HEK293 (cell line): Measurements from ENCODE around the gene SMAD2.

Source experiments
- GLIS1 ChIP-seq: fragments of 450-650 bp; formaldehyde crosslinking; IDR thresholded peaks from 2 replicates; pipeline ENCODE4 v1.5.1; 2016; ENCODE audit warnings: missing biosample characterization, missing genetic modification characterization
- GLIS2 ChIP-seq: fragments of 450-650 bp; formaldehyde crosslinking; IDR thresholded peaks from 2 replicates; pipeline ENCODE4 v1.5.1; 2016; ENCODE audit warnings: missing biosample characterization, missing genetic modification characterization
- KLF16 ChIP-seq: fragments of 450-650 bp; formaldehyde crosslinking; IDR thresholded peaks from 2 replicates; pipeline ENCODE4 v1.5.1; 2017; ENCODE audit warnings: missing biosample characterization, missing genetic modification characterization
- MEIS1 ChIP-seq: sonication (generic); formaldehyde crosslinking; IDR thresholded peaks from 2 replicates; pipeline ENCODE4 v1.8.1; 2022; ENCODE audit warnings: missing genetic modification reagents, mild to moderate bottlenecking, borderline replicate concordance
- YY1 ChIP-seq: fragments of 450-650 bp; formaldehyde crosslinking; IDR thresholded peaks from 2 replicates; pipeline ENCODE4 v1.5.1; 2018; ENCODE audit warnings: missing biosample characterization, missing genetic modification characterization
- ZBTB1 ChIP-seq: fragments of 450-650 bp; formaldehyde crosslinking; IDR thresholded peaks from 2 replicates; pipeline ENCODE4 v1.5.1; 2016; ENCODE audit warnings: missing biosample characterization, missing genetic modification characterization
- ZNF121 ChIP-seq: fragments of 450-650 bp; formaldehyde crosslinking; IDR thresholded peaks from 2 replicates; pipeline ENCODE4 v1.5.1; 2016; ENCODE audit warnings: missing biosample characterization, missing genetic modification characterization
- ZNF214 ChIP-seq: fragments of 450-650 bp; formaldehyde crosslinking; IDR thresholded peaks from 2 replicates; pipeline ENCODE4 v1.5.1; 2017; ENCODE audit warnings: missing biosample characterization, mild to moderate bottlenecking, missing genetic modification characterization, borderline replicate concordance
- ZNF776 ChIP-seq: fragments of 450-650 bp; formaldehyde crosslinking; IDR thresholded peaks from 2 replicates; pipeline ENCODE4 v1.5.0; 2017; ENCODE audit warnings: missing biosample characterization, missing genetic modification characterization, borderline replicate concordance
- TF ChIP-seq, protein P1 (sequence below): fragments of 450-650 bp; formaldehyde crosslinking; IDR thresholded peaks from 2 replicates; pipeline ENCODE4 v1.5.1; 2016; ENCODE audit warnings: missing biosample characterization, missing genetic modification characterization, low read depth
- TF ChIP-seq, protein P2 (sequence below): fragments of 450-650 bp; formaldehyde crosslinking; IDR thresholded peaks from 2 replicates; pipeline ENCODE4 v1.5.1; 2016; ENCODE audit warnings: missing biosample characterization, missing genetic modification characterization
- TF ChIP-seq, protein P3 (sequence below): fragments of 450-650 bp; formaldehyde crosslinking; IDR thresholded peaks from 2 replicates; pipeline ENCODE4 v1.5.1; 2016; ENCODE audit warnings: missing biosample characterization, missing genetic modification characterization
- TF ChIP-seq, protein P4 (sequence below): fragments of 450-650 bp; formaldehyde crosslinking; IDR thresholded peaks from 2 replicates; pipeline ENCODE4 v1.5.1; 2016; ENCODE audit warnings: missing biosample characterization, missing genetic modification characterization

DNA sequence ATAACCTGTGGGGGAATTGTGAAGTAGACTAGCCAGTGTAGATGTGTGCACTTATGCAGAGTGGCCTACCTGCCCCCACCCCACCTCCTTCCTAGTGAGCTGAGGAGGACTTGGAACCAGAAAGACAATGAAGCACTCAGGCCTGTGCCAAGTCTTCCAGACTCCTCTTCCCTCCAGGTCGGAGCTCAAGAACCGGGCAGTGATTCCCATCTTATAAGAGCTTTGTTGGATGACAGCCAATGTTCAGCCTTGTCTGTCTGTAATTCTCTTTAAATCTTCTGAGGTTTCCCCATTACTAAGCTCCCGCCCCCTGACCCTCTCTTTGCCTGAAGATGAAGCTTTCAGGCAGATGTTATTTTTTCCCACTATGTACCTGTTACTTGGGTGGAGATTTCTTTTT, 121.0 kb downstream of the SMAD2 start:
- TF ChIP-seq, protein P1, sequence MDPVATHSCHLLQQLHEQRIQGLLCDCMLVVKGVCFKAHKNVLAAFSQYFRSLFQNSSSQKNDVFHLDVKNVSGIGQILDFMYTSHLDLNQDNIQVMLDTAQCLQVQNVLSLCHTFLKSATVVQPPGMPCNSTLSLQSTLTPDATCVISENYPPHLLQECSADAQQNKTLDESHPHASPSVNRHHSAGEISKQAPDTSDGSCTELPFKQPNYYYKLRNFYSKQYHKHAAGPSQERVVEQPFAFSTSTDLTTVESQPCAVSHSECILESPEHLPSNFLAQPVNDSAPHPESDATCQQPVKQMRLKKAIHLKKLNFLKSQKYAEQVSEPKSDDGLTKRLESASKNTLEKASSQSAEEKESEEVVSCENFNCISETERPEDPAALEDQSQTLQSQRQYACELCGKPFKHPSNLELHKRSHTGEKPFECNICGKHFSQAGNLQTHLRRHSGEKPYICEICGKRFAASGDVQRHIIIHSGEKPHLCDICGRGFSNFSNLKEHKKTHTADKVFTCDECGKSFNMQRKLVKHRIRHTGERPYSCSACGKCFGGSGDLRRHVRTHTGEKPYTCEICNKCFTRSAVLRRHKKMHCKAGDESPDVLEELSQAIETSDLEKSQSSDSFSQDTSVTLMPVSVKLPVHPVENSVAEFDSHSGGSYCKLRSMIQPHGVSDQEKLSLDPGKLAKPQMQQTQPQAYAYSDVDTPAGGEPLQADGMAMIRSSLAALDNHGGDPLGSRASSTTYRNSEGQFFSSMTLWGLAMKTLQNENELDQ (tag by site-specific recombination): no peak
- TF ChIP-seq ZNF214 (tag by site-specific recombination) (no peak), ZBTB1 (no peak), KLF16 (no peak), GLIS1 (tag by site-specific recombination) (no peak), ZNF776 (tag by site-specific recombination) (no peak), MEIS1 (no peak), ZNF121 (tag by site-specific recombination) (no peak), YY1 (no peak), GLIS2 (no peak)
- TF ChIP-seq, protein P2, sequence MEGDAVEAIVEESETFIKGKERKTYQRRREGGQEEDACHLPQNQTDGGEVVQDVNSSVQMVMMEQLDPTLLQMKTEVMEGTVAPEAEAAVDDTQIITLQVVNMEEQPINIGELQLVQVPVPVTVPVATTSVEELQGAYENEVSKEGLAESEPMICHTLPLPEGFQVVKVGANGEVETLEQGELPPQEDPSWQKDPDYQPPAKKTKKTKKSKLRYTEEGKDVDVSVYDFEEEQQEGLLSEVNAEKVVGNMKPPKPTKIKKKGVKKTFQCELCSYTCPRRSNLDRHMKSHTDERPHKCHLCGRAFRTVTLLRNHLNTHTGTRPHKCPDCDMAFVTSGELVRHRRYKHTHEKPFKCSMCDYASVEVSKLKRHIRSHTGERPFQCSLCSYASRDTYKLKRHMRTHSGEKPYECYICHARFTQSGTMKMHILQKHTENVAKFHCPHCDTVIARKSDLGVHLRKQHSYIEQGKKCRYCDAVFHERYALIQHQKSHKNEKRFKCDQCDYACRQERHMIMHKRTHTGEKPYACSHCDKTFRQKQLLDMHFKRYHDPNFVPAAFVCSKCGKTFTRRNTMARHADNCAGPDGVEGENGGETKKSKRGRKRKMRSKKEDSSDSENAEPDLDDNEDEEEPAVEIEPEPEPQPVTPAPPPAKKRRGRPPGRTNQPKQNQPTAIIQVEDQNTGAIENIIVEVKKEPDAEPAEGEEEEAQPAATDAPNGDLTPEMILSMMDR (tag by site-specific recombination): no peak
- TF ChIP-seq, protein P3, sequence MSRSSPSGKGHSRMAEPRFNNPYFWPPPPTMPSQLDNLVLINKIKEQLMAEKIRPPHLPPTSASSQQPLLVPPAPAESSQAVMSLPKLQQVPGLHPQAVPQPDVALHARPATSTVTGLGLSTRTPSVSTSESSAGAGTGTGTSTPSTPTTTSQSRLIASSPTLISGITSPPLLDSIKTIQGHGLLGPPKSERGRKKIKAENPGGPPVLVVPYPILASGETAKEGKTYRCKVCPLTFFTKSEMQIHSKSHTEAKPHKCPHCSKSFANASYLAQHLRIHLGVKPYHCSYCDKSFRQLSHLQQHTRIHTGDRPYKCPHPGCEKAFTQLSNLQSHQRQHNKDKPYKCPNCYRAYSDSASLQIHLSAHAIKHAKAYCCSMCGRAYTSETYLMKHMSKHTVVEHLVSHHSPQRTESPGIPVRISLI: no peak
- TF ChIP-seq, protein P4, sequence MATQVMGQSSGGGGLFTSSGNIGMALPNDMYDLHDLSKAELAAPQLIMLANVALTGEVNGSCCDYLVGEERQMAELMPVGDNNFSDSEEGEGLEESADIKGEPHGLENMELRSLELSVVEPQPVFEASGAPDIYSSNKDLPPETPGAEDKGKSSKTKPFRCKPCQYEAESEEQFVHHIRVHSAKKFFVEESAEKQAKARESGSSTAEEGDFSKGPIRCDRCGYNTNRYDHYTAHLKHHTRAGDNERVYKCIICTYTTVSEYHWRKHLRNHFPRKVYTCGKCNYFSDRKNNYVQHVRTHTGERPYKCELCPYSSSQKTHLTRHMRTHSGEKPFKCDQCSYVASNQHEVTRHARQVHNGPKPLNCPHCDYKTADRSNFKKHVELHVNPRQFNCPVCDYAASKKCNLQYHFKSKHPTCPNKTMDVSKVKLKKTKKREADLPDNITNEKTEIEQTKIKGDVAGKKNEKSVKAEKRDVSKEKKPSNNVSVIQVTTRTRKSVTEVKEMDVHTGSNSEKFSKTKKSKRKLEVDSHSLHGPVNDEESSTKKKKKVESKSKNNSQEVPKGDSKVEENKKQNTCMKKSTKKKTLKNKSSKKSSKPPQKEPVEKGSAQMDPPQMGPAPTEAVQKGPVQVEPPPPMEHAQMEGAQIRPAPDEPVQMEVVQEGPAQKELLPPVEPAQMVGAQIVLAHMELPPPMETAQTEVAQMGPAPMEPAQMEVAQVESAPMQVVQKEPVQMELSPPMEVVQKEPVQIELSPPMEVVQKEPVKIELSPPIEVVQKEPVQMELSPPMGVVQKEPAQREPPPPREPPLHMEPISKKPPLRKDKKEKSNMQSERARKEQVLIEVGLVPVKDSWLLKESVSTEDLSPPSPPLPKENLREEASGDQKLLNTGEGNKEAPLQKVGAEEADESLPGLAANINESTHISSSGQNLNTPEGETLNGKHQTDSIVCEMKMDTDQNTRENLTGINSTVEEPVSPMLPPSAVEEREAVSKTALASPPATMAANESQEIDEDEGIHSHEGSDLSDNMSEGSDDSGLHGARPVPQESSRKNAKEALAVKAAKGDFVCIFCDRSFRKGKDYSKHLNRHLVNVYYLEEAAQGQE (tag by site-specific recombination): no peak
